NCI-H2107 treated with DMSO at 0.1 percent for 48 hours (cell line): ENCODE data around the gene FAM221B.

Experiments
- DNase-seq: peaks from one replicate; lab custom pipeline; 2025; ENCODE audit not compliant: unreplicated experiment; lab: John Stamatoyannopoulos, UW

FAM221B gene

DNA sequence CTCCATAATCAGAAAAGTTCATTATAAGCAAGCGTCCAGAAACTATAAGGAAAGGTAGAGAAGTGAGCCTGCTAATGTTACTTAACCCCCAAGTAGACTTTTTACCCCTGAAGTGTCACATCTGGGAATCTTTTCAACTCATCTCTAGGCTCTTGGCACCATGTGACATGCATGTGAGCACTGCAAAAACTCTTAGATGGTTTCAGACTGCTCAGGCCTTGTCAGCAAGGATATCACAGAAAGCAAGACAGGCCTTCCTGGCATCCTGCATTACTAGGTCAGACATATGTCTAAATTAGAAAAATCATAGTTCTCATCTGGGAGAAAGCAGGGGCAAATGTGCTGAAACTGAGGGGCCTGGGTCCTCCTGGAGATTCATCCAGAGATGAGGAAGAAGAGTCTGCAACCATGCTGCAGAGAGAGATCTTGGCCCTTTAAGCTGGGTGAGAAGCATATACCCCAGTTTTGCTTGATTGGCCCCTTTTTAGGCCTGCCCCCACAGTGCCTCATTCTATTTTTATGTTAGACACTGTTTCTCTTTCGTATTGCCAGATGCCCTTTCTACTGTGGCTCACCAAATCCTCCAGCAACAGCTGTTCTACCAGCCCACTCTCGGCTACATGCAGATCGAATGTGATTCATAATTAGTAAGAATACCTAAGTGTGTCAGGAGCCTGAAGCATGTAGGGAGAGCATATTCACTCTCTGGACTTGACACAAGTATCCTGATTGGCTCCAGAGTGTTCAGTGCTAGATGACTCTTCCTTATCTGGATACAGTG is 19.4 kb upstream of the FAM221B start:
- DNase-seq, result no peak

DNA sequence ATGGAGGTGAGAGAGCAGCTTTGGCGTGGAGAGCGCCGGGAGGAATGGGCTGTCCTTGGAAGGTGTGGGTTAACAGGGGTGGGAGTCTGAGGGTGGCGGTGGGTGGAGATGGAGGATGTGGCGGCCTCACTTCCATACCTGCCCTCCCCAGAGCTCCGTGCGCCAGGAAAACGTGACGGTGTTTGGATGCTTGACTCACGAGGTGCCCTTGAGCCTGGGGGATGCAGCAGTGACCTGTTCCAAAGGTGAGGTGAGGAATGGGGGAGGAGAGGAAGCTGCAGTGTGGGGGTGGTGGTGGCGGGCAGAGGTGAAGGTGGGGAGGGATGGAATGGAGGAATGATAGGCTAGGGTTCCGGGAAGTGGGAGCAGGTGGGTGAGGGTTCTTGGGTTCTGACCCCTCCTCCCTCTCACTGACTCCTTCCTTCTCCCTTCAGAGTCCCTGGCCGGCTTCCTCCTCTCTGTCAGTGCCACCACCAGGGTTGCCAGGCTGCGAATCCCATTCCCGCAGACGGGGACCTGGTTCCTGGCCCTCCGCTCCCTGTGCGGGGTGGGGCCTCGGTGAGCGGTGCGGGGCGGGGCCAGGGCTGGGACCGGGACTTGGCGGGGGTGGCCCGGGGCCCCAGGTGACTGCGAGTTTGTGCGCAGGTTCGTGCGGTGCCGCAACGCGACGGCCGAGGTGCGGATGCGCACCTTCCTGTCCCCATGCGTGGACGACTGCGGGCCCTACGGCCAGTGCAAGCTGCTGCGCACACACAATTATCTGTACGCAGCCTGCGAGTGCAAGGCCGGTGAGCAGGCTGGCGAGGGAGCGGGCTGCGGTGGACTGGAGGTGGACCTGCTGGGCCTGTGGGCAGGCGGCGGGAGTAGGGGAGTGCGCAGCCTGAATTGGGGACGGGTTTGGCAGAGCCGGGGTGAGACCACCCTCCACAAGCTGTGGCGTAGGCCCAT is 17.6 kb upstream of the FAM221B start:
- DNase-seq, result no peak

DNA sequence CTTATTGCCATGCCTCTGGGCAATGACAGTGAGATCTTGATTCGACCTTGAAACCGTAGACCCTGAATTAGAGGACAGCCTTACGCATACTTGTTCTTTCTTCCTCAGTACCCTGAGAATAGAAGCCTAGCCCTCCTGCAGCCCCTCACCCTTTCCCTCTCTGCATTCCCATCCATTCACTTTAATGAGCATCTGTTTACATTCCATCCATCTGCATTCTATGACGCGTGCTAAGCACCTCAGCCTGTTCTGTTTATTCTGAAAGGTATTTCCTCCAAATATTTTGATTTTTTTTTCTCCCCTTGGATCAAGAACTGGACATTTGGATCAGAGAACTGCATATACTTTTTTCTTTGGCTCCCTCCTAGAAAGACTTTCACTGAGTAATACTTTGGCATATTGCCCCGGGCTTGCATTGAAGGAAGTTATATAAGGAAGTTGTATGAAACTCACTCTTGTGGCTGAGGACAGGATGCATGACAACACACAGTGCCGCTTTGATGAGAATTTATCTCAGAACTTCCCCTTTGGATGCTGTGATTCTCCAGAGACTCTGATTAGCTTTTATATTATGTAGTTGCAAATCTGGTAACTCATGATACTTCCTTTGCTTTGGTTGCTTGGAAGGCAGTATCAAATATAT is 16.2 kb upstream of the FAM221B start:
- DNase-seq, result no peak

DNA sequence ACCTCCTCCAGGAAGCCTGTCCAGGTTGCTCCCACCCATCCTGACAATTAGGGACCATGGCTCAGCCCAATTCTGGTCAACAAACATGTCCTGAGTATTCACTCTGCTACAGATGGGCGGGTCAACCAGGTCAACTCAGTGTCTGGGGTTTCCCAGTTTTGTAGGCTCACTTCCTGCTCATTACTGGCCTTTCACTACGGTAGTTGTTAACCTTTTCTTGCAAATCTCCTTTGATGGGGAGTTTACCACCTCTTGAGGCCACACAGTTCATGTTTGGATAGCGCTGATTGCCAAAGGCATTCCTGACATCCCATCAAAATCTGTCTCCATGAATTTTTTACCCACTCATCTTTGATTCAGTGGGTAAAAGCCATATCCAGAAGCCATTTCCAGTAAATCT is 14.3 kb upstream of the FAM221B start:
- no peak for DNase-seq

DNA sequence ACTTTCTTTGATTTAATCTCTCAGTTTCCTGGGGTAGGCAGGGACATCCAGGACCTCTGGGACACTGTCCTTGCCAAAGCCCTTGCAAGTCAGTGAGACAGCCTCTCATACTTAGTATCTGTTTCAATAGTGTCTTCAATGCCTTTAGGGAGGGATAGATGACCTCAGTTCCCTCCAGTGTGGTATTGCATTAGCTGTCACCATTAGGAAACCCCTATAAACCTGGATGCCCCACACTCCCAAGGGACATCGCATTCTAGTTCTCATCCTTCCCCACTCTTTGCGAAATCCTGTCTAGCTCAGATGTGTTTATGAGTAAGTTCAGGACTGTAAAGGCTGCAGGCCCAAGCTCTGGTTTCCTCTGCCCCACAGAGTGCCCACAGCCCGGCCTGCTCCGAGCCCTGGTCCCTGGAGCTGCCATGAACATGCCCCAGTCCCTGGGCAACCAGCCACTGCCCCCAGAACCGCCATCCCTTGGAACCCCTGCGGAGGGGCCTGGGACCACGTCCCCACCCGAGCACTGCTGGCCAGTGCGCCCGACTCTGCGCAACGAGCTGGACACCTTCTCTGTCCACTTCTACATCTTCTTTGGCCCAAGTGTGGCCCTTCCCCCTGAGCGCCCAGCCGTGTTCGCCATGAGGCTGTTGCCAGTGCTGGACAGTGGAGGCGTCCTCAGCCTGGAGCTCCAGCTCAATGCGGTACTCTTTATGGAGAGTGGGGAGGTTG is 13.7 kb upstream of the FAM221B start:
- DNase-seq, result no peak

DNA sequence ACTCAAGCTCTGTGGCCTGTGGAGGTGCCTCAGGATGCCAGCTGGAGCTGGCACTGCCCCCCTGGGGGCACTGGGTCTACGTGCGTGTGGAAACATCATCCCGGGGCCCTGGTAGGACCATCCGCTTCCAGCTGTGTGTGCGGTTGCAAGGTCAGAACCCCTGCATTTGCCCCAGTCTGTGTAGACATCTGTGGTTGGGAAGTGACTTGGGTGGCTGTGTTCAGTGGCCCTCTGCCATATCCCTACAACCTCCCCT is 13.0 kb upstream of the FAM221B start:
- DNase-seq, result no peak

DNA sequence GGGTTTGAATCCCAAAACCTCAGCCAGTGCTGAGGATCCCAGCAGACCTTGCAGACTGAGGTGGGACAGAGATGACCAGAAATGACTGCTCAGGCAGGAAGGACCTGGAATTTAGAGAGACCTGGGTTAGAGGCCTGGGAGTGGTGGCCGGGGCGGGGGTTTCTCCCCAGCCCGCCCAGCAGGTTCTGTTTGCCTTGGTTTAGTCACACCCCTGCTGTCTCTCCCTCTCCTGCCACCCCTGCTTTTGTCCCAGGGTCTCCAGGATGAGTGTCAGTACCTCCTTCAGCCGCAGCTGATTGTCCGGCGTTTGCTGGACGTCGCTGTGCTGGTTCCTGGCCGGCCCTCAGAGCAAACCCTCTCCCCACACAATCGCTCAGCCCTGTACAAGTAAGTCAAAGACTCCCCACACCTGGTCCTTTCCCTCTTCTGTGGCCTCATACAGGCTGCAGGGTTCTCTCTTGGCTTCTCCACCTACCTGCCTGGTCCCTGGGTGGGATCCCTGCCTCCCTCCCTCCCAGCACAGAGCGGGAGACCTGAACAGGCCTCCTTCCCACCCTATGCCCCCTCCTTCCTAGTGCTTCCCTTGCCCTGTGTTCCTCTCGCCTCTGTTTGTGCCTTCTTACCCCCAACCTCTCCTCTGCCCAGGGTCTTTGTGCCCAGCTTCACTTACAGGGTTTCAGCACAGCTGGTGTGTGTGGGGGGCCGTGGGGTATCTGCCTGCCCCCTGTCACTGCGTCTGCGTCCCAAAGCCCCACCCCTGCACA is 12.5 kb upstream of the FAM221B start:
- no peak for DNase-seq

DNA sequence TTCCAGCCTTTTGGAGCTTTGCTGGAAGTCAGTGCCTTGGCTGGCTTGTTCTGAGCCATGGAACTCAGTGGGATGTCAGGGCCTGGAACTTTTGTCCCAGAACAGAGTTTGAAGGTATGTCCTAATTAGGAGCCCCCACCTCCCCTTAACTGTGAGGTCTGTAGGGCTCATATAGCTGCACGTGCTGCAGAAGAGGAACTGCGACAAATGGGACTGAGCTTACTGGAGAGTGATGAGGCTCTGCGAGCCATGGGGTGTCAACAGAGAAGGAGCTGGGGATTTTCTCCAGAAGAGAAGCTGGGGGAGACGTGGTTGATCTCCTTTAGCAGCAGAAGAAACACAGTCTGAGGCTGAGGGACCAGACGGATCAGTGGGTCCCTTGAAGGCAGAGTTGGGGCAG is 11.4 kb upstream of the FAM221B start:
- DNase-seq, result no peak

DNA sequence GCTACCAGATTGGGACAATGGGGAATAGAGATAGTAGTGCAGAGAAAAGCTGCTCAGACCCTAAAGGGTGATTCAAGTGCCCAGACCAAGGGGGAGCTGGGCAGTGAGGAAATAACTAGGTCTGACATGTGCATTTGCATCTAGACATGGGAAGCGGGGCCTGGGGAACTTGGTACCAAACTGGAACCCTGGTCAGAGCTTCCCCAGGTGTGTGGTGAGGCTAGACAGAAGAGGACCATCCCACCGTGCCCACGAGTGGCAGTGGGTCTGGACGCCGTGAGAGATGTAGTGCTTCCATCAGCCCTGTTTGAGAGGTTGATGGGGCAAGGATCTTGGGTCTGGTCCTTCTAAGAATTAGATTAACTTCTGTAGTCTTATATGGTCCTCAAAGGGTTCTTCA is 8.1 kb upstream of the FAM221B start:
- no peak for DNase-seq

DNA sequence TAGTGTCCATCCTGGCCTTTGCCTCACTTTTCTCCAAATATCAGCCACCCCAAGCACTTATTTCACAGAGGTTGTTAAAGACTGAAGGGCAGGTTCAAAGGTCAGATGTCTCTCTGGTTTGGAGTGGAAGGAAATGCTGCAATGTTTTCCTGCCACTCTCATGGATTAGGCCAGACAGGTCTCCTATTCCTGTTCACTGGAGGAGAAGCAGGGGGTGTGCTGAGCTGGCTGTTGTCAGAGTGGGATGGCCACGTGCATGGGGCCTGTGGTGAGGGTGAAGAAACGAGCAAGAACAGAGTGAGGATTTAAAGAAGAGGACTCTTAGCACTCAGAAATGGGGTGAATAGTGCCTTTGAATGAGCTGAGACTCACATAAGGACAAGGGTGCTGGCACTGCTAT is 7.2 kb upstream of the FAM221B start:
- DNase-seq, result no peak

DNA sequence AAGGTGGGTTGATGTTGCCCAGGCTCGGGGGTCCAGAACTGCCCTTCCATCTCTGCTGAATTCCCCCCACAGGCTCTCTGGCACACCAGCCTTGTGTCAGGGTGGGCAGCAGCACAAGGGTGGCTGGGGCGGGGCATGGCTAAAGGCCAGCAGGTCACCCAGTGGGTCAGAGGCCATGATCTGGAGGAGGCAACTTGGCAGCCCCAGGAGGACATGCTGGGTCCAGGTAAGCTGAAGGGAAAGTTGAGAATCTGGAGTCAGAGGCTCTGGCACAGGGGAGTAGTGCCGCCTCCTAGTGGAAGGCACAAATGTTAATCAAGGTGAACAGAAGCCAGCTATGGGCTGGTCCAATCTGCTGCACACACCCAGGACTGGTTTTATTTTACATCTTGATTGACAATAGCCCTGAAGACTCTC is 6.7 kb upstream of the FAM221B start:
- no peak for DNase-seq

DNA sequence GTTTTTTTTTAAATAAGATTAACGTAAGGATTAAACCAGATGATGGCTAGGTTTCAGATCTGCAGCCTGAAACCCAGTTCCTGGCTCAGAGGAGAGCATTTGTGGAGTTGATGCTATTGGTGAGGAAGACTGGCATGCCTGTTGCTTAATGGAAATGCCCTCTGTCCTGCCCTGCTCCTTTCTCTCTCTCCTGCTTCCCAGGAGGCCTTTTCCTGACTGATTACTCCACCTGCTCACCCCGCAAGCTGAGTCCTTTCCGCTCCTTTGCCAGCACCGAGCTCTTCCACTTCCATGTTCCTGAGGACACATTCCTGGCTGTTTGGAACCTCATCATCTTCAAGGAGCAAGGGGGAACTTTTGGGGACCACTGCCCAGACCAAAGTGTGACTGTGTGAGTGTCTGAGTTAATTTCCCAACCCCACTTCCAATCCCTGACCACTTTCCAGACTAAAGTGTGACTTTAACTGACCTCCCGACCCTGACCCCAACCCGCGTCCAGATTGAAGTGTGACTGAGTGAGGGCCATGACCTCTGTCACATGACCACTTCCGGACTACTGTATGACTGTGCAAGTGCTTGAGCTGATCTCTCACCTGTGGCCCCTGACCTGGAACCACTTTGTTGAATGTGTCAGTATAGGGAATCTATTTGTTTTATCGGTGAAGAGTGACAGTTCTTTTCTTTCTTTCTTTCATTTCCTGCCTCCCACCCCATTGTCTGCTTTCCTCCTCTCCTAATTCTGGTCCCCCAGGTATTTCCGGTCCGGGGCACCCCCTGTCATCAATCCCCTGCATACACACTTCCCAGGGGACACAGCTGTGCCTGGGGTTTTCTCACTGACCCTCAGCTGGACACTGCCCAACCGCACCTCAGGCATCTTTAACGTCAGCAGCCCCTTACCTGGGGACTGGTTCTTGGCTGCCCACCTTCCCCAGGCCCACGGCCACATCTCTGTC is 6.0 kb upstream of the FAM221B start:
- DNase-seq, result no peak

DNA sequence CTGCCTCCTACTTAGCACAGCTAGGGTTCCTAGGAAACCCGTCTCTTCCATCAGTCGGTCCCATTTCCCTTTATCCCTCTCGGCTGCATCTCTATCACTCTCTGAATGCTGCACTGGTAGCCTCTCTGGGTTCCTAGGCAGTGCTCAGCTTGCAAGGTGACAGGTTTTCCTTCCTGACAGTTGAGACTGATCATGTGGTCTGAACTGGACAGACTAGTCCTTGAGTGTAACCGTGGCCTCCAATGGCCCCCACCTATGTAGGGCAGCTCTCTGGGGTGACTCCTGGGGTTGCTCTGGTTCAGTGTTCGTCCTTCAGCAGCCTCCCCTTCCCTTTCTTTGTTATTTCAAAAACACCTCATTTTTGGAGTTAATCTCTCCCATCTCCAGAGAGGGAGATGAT is 4.3 kb upstream of the FAM221B start:
- no peak for DNase-seq

DNA sequence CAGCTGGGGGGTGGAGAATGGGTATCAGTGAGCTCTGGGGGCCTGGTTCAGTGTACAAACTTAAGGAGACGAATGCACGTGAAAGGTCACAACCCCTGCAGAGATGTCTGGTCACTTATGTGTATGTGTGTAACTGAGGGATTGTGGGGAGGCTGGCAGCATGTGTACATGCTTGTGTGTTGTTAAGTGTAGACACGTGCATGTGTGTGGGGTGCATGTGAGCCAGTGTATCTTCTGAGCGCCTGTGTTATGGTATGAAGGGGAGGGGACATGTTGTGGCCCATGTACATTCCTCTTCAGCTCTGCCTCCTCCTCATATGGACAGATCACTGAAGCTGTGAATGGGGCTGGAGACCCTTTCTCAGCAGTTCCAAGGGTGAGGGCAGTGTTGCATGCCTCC is 2.5 kb upstream of the FAM221B start:
- DNase-seq, result no peak

DNA sequence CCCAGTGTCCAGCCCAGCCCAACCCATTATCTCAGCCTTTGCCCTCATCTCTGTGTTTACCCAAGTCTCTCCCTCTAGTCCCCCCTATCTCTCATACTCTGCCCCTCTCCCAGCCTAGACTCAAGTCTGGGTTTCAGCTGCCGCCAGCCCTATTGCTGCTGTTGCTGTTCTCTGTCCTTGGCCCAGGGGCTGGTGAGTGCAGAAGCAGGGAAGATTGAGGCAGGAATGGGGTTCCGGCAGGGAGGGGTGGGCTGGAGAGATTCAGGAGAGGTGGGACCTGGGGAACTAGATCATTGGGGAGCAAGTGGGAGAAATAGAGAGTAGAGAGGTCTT is 1.2 kb upstream of the FAM221B start:
- DNase-seq, result no peak

DNA sequence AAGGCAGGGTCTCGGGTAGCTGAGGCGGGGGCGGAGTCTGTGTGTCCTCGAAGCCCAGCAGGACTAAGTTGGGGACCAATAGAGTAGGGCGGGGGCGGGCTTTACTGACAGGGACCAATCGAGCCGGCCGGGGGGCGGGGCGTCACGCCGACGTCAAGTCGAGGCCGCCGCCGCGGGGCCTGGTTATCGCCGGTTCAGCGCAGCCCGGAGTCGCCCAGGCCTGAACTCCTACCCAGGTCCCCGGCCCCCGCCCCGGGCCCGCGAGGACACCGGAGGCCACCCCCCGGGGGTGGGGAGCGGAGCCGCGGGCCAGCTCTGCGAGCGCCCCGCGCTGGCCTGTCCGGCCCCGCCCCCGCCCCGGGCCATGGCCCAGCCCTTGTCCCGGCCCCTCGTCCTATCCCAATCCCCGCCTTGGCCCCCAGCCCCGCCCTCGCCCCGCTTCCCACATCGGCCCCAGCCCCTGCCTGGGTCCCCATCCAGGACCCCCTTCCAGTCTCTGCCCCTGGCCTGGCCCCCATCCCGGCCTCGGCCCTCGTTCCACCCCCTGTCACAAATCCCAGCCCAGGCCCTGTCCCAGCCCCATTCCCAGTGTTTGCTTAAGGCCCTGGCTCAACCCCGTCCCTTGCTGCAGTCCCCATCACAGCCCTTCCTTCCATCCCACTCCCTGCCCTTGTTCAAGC is 692 bp upstream of the FAM221B start, which contains the start of gene TMEM8B:
Gene TMEM8B (plus strand): TSS at position 145 of the 680 bp plus-strand sequence. CDS start 220 bp downstream, at position 365.
- peak; percentile 80 for DNase-seq

DNA sequence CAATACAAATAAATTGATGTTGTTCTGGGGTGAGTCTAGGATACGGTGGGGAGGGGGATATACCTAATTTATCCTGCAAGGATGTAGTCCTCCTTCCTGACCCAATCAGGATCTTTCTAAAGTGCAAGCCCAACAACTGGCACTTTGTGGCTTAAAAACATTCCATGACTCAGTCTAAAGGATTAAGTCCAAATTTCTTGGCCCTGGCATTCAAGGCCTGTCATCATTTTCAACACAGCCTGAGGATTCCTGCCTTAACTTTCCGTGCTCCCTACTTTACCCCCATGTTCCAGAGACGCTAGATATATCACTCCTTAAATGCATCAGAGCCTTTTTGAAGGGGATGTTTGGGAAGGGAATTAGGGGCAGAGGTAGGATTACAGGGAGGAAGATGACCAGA is 1.0 kb downstream of the FAM221B start:
- DNase-seq, result no peak

DNA sequence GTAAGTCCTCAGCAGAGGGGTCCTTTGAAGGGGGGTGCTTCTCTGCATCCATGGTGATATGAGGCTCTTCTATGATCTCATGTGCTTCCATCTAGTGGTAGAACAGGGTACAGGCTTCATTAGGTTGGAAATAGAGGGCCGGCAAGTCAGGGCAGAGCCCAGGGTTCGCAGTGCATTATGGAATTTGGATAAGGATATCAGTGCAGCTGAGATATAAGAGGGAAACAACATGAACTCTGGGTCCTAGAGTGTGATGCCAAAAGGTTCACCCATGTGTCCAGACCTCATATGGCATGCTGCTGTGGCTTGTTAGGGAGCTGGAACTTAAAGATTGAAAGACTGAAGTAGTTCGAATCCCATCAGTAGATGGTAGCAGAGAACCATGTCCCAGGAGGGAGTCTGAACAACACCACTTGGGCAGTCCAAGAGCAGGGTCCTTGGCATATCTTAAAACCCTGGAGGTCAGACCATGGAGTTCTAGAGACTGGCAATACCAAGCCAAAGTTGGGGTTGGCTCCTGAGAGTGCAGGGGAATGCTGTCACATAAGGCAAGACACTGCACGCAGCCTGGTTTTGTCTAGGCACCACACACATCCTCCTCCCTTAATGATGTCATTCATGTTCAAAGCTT is 2.3 kb downstream of the FAM221B start:
- DNase-seq, result peak; percentile 78
